ENCODE data around the gene PPFIBP2. TPM values are rescaled to one million over a fixed set of nuclear protein-coding genes. Genes with fewer than 3 reads are reported as not detected.

The PPFIBP2 gene
- total and polyA plus RNA-seq, 2 donors (not counting 1 experiment from before 2014, with no cell fraction given), result 22.3 to 175 TPM

GRCh38 chr11:7671347-7672215 is 157.8 kb downstream of the PPFIBP2 start:
- intact Hi-C loops (cut with micrococcal nuclease), result no loop called here
- no peak overlapping the region for H3K9ac ChIP-seq (ENCODE audit: low read length)
- POLR2A ChIA-PET, result no interaction called here
- H3K4me3 ChIP-seq (ENCODE audit: control extremely low read depth in 1 of 5, extremely low read depth in 1 of 5, insufficient read depth in 1 of 5, low read depth in 2 of 5, low read length in 4 of 5), result no peak overlapping the region
- Mint-ChIP-seq H3K4me3 (peak overlapping the region; percentile 83), H3K27me3 (peaks cover 23% of the 10 kb centered on the region), H3K27ac (peak overlapping the region; percentile 76), H3K9me3 (ENCODE audit: insufficient read depth) (no peaks in the 10 kb centered on the region), H3K4me1 (peaks cover 27% of the 10 kb centered on the region)
- H3K79me2 ChIP-seq (ENCODE audit: control insufficient read depth, insufficient read depth, low read length), result no peaks in the 10 kb centered on the region
- peaks cover 0 to 2% (median 0%) of the 10 kb centered on the region in 3 donors for H3K9me3 ChIP-seq (ENCODE audit: control extremely low read depth in 1 of 3, control insufficient read depth in 2 of 3, insufficient read depth in 1 of 3, low read length in 2 of 3)
- H3K27me3 ChIP-seq (replicated peaks in 1 of 4; ENCODE audit: control extremely low read depth in 1 of 4, control insufficient read depth in 3 of 4, insufficient read depth in 4 of 4, low read length in 3 of 4), result peaks cover 0 to 36% (median 14%) of the 10 kb centered on the region in 4 experiments
- DNase-seq (peak; percentile 24), ATAC-seq (ENCODE audit: low read depth) (no peak)
- no peak overlapping the region for H3K27ac ChIP-seq (ENCODE audit: low read length in 2 of 2)
- TF ChIP-seq CTCF (IDR thresholded peaks at IDR 0.05) (no peak), EZH2 (IDR thresholded peaks at IDR 0.05; ENCODE audit: borderline replicate concordance, insufficient read depth, low read depth, low read length, poor library complexity, severe bottlenecking) (no peak)
- peaks cover 18 to 22% of the 10 kb centered on the region in 2 donors for H3K4me1 ChIP-seq (ENCODE audit: control insufficient read depth in 2 of 2, insufficient read depth in 2 of 2, low read length in 2 of 2)
- H4K20me1 ChIP-seq (ENCODE audit: control insufficient read depth, insufficient read depth, low read length, poor library complexity, severe bottlenecking), result no peaks in the 10 kb centered on the region
- H2AFZ ChIP-seq (ENCODE audit: insufficient read depth, low read depth, low read length, poor library complexity, severe bottlenecking), result no peak overlapping the region
- no peak overlapping the region for H3K4me2 ChIP-seq (replicated peaks; ENCODE audit: low read depth, low read length, poor library complexity, severe bottlenecking)
- 87% methylated on average over 9 of the region's 10 CpGs for WGBS (ENCODE audit: insufficient coverage)
- no peaks in the 10 kb centered on the region for H3K36me3 ChIP-seq (replicated peaks in 1 of 2; ENCODE audit: control extremely low read depth in 1 of 2, control insufficient read depth in 1 of 2, extremely low read depth in 1 of 2, insufficient read depth in 2 of 2, low read length in 1 of 2)
- CTCF ChIA-PET, result interaction anchor here (0.5 kb wide), 1 partner anchor 10 kb away, joined by 3 read pairs; no protein-coding TSS in a partner anchor

Measured in B cell (primary cell).